22Rv1 (cell line): ENCODE measurements around the gene CCDC15.

Experiments used
- H3K27ac ChIP-seq: fragments of 450-650 bp; 2 replicates; pipeline ENCODE4 v1.5.1; 2017
- ZFX ChIP-seq: fragments of 450-650 bp; IDR thresholded peaks from 2 replicates; pipeline ENCODE4 v1.6.1; 2017; ENCODE audit warnings: antibody characterized with exemption, borderline replicate concordance
- TF ChIP-seq, protein P1 (sequence below): fragments of 450-650 bp; IDR thresholded peaks from 2 replicates; pipeline ENCODE4 v1.5.1; 2017; ENCODE audit warnings: mild to moderate bottlenecking

CCDC15 gene

DNA sequence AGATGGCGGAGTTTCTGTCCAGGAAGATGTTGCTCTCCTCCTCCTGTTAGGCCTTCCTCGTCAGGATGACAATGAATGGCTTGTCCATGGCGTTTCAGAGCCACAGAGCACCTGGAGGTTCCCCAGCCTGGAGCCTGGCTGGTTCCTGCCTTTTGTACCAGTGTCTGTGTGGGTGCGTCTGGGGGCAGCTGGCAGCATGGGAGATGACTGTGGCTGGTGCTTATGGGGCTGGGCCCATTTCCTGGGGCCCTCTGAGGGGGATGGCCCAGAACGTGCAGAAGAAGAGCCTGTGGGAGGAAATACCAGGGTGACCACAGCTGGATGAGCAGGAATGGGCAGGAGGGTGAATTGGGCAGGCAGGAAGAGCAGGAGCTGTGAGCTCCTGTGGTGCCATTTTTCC is 115.8 kb downstream of the CCDC15 start:
- TF ChIP-seq ZFX: no peak
- TF ChIP-seq, protein P1, sequence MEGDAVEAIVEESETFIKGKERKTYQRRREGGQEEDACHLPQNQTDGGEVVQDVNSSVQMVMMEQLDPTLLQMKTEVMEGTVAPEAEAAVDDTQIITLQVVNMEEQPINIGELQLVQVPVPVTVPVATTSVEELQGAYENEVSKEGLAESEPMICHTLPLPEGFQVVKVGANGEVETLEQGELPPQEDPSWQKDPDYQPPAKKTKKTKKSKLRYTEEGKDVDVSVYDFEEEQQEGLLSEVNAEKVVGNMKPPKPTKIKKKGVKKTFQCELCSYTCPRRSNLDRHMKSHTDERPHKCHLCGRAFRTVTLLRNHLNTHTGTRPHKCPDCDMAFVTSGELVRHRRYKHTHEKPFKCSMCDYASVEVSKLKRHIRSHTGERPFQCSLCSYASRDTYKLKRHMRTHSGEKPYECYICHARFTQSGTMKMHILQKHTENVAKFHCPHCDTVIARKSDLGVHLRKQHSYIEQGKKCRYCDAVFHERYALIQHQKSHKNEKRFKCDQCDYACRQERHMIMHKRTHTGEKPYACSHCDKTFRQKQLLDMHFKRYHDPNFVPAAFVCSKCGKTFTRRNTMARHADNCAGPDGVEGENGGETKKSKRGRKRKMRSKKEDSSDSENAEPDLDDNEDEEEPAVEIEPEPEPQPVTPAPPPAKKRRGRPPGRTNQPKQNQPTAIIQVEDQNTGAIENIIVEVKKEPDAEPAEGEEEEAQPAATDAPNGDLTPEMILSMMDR: no peak
- no peak overlapping the region for H3K27ac ChIP-seq

DNA sequence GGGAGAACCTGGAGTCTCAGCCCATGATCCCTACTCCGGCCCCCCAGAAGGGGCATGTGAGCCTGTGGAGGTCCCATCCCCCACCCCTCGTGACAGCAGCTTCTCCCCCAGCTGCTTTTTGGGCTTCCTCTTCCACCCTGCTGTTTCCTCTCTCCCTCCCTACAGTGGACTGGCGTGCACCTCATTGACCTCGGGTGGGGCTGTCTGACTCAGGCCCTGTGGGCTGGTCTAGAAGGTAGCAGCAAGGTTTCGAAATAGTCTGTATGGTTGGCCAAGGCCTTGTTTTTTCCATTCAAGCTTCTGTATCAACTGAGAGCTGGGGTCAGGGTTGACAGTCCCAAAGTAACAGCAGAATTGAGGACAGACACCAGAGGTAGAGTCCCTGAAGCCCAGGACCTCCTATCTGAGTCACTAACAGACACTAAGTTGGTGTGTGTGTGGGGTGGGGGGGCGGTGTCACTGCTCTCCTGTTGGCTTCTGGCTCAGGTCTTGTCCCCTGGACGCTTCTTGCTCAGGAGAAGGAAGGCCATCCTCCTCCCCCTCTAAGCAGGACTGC is 116.8 kb downstream of the CCDC15 start:
- TF ChIP-seq, protein P1: no peak
- TF ChIP-seq ZFX: no peak
- H3K27ac ChIP-seq: no peak overlapping the region

DNA sequence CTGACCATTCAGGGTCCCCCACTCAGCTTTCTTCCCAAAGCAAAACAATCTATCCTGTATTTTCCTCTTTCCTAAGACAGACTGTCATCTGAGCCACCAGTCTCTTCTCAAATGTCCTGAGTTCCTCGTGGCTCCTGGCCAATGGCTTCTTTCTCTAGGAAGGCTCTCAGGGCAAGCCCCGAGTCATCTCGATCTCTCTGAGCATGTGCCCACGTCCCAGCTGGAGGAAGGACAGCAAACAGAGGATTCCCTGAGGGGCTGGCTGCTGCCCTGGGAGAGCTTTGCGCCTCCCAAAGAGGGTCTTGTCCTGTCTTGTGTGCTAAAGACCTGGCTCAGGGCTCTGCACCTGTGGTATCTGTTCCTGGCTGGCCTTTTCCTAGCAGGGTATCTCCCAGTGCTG is 117.4 kb downstream of the CCDC15 start:
- no peak overlapping the region for H3K27ac ChIP-seq
- TF ChIP-seq, protein P1: no peak
- TF ChIP-seq ZFX: no peak

DNA sequence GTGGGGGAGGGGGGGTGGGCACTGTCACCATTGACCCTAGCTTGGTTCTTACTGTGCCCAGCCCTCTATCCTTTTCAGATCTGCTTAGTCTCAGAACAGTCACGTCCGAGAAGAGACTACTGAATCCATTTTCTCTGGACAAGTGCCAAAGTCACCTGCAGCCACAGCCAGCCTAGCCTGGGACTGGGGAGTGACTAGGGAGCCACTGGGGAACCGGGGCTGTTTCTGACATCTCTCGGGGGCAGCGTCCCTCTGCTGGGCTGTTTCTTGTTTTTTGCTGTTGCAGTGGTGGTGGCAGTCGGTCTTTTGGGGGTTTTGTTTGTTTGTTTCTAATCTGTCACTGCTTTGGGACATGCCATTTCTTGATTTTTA is 117.8 kb downstream of the CCDC15 start:
- no peak for TF ChIP-seq ZFX
- TF ChIP-seq, protein P1: no peak
- no peak overlapping the region for H3K27ac ChIP-seq

DNA sequence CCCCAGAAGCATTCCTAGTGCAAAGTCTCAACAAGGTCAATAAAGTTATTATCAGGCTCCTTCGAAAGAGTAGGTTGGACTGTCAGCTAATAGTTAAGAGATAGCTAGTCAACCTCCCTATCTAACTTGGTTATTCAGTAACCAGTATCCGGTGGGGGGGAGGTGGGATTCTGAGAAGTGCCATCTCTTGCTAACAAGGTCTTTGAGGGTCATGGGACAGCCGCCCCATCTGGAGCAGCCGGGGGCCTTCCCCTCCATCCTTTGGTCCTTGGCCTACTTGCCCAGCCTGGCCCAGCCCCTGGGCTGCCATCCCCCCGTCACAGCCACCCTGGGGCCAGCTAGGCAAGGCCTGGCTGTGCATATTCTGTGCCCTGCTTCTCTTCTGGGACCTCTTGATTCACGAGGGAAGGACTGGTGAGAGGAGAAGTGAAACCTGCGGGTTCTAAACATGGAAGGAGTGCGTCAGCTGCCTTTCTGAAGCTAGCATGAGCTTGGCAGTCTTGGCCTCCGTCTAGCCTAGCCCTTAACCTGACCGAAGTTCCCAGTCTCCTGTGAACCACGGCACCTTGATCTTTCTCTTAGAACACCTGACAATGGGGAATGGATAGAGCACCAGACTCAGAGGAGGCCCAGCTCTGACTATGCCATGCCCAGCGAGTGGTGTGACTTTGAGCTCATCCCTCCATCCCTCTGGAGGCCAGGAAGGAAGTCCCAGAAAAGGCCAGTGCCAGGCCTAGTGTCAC is 118.4 kb downstream of the CCDC15 start:
- H3K27ac ChIP-seq: no peak overlapping the region
- TF ChIP-seq, protein P1: no peak
- TF ChIP-seq ZFX: no peak

DNA sequence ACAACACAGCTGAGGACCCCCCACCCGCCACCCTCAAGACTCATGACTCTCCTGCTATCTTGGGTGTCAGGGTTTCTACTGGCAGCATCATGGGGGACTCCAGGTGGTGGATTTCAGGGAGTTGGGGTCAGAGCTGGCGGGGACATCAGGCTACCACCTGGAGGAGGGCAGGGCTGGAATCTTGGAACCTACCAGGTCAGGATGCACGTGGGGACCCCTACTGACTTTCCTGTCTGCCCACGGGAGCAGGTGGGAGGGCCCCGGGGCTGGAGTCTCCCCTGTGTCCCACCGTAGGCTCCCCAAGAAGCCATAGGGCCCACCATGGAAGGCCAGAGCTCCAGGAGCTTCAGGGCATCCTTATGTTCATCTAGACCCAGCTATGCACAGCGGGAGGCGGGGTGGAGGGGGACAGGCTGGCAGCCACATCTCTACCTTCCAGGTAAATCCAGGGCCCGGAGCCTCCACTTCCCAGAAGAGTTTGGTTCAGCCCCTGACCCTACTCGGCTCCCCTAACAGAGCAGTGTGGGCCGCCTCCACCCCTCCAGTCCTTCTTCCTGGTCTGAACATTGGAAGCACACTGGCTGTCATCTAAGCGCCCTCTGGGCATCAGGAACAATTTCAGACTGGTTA is 119.1 kb downstream of the CCDC15 start:
- no peak overlapping the region for H3K27ac ChIP-seq
- TF ChIP-seq ZFX: no peak
- TF ChIP-seq, protein P1: no peak
